GM12872 (cell line): ENCODE results near the gene TMEM35B.

ENCODE experiments used
- CTCF ChIP-seq: IDR thresholded peaks from 3 replicates; pipeline ENCODE4 v1.5.1; 2011; ENCODE audit warnings: low read depth, mild to moderate bottlenecking, low read length, moderate library complexity; ENCODE audit not compliant: insufficient read depth

The TMEM35B gene

GRCh38 chr1:34983700-34984355 lies 1.3 kb downstream of the TMEM35B start:
- TF ChIP-seq CTCF: no peak

- no peak for TF ChIP-seq CTCF
These were observed 2.2 kb downstream of the TMEM35B start for GRCh38 chr1:34982820-34983376.

GRCh38 chr1:34980715-34981114 lies 4.4 kb downstream of the TMEM35B start:
- no peak for TF ChIP-seq CTCF

- no peak for TF ChIP-seq CTCF
These were observed 6.2 kb downstream of the TMEM35B start for GRCh38 chr1:34978921-34979320.

GRCh38 chr1:34977858-34978257 lies 7.3 kb downstream of the TMEM35B start:
- no peak for TF ChIP-seq CTCF

- no peak for TF ChIP-seq CTCF
These were observed 8.0 kb downstream of the TMEM35B start for GRCh38 chr1:34977210-34977471.

GRCh38 chr1:34976384-34977209 lies 8.6 kb downstream of the TMEM35B start:
- TF ChIP-seq CTCF: no peak
